Stomach (tissue), 4 donors: ENCODE measurements around the gene ELAVL2.

Experiments
- CTCF ChIP-seq, 7 experiments: fragments of 450-650 bp in 4 of 7; fragments of 200-600 bp in 3 of 7; sonication (generic) in 3 of 7; IDR thresholded peaks; one replicate each; pipeline ENCODE4 v1.5.1; 2016 to 2019; ENCODE audit warnings: antibody characterized with exemption in 7 of 7, control low read depth in 2 of 7, mild to moderate bottlenecking in 1 of 7
- EP300 ChIP-seq: sonication (generic); formaldehyde crosslinking; IDR thresholded peaks from one replicate; pipeline ENCODE4 v1.6.1; 2017; ENCODE audit warnings: antibody characterized with exemption
- POLR2A ChIP-seq, 4 donors: fragments of 450-650 bp; IDR thresholded peaks; one replicate each; pipeline ENCODE4 v1.6.1; 2016; ENCODE audit warnings: antibody characterized with exemption in 4 of 4, control low read depth in 2 of 4, mild to moderate bottlenecking in 1 of 4, moderate library complexity in 1 of 4
- POLR2AphosphoS5 ChIP-seq, 3 donors: sonication (generic); formaldehyde crosslinking; IDR thresholded peaks; one replicate each; pipeline ENCODE4 v1.6.1; 2016; ENCODE audit warnings: antibody characterized with exemption in 3 of 3

GRCh38 chr9:23768861-23769260, 57.2 kb downstream of the ELAVL2 start:
- TF ChIP-seq CTCF (IDR thresholded peaks at IDR 0.05) = no peak
- TF ChIP-seq POLR2A (IDR thresholded peaks at IDR 0.05) = no peak
- no peak for TF ChIP-seq POLR2AphosphoS5 (IDR thresholded peaks at IDR 0.05)
- no peak for TF ChIP-seq EP300
